Skin epidermis (tissue), 12 donors: ENCODE results near the gene BANP.

ENCODE experiments used
- H3K27ac ChIP-seq, 21 experiments: fragments of 200-600 bp; sonication (generic) in 11 of 21; one replicate each; pipeline ENCODE4 v1.5.0; 2020; ENCODE audit warnings: mild to moderate bottlenecking in 3 of 21, inconsistent platforms in 2 of 21, moderate library complexity in 2 of 21
- H3K4me3 ChIP-seq, 7 experiments: fragments of 200-600 bp; sonication (generic) in 2 of 7; one replicate each; pipeline ENCODE4 v1.5.0; 2020; ENCODE audit warnings: inconsistent platforms in 2 of 7, mild to moderate bottlenecking in 2 of 7, moderate library complexity in 1 of 7

The BANP gene

GRCh38 chr16:87946596-87947347, 4.5 kb upstream of the BANP start:
- H3K4me3 ChIP-seq, result no peak overlapping the region
- H3K27ac ChIP-seq, result no peak overlapping the region

DNA sequence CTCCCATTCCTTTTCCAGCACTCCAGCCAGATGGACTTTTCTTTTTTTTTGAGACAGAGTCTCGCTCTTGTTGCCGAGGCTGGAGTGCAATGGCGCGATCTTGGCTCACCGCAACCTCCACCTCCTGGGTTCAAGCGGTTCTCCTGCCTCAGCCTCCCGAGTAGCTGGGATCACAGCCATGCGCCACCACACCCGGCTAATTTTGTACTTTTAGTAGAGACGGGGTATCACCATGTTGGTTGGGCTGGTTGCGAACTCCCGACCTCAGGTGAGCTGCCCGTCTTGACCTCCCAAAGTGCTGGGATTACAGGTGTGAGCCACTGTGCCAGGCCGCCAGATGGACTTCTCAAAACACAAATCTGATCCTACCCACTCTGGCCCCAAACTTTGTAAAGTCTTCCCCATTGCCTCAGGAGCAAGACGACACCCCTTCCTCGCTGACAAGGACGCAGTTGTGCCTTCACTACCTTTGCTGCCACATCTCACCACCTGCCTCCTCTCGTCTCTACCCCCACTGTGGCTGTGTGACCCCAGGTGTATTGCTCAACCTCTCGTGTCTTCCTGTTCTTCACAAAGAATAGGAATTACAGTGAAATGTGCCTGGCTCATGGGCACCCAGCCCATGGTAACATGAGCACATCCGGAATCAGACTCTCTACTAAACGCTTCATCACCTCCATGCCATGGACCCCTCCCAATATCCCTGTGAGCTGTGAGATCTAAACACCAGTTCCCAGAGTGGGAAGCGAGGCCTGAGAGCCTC, 3.7 kb upstream of the BANP start:
- Histone ChIP-seq H3K4me3 (no peak overlapping the region), H3K27ac (peak overlapping the region in 7 of 21 experiments; percentile 1 to 69 (median 54))

DNA sequence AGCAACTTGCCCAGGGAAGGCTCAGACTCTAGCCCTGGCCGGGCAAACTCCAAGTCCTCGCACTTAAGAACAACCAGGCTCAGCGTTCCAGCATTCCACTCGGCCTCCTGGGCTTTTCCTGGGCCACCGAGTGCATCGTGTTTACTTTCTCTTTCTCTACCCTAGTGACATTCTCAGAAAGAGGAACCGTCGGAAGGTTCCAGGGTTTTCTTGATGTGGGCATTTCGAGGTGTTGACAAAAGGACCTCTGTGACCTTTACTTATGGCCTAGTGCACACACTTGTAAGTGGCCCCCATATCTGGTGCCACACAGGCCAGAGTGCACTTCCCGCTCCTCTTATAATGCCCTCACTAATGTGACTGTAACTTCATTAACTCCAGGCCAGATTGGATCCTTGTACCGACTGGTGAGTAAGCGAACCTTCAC, 3.1 kb upstream of the BANP start:
- peak overlapping the region in 9 of 21 experiments; percentile 1 to 69 (median 36) for H3K27ac ChIP-seq
- no peak overlapping the region for H3K4me3 ChIP-seq

DNA sequence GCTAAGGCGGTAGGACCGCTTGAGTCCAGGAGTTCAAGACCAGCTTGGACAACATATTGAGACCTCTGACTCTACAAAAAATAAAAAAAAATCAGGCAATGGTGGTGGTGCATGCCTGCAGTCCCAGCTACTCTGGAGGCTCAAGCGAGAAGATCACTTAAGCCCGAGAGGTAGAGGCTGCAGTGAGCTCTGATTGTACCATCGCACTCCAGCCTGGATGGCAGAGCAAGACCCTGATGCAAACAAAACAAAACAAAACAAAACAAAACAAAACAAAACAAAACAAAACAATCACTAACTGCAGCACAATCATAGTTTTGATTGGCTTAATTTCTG, 2.5 kb upstream of the BANP start:
- peak overlapping the region in 2 of 21 experiments; percentile 12 to 69 for H3K27ac ChIP-seq

GRCh38 chr16:87949071-87949744, 2.0 kb upstream of the BANP start:
- Histone ChIP-seq H3K4me3 (no peak overlapping the region), H3K27ac (no peak overlapping the region)

More for the DNA sequence above, 2.5 kb upstream of the BANP start:
- H3K4me3 ChIP-seq, result no peak overlapping the region

DNA sequence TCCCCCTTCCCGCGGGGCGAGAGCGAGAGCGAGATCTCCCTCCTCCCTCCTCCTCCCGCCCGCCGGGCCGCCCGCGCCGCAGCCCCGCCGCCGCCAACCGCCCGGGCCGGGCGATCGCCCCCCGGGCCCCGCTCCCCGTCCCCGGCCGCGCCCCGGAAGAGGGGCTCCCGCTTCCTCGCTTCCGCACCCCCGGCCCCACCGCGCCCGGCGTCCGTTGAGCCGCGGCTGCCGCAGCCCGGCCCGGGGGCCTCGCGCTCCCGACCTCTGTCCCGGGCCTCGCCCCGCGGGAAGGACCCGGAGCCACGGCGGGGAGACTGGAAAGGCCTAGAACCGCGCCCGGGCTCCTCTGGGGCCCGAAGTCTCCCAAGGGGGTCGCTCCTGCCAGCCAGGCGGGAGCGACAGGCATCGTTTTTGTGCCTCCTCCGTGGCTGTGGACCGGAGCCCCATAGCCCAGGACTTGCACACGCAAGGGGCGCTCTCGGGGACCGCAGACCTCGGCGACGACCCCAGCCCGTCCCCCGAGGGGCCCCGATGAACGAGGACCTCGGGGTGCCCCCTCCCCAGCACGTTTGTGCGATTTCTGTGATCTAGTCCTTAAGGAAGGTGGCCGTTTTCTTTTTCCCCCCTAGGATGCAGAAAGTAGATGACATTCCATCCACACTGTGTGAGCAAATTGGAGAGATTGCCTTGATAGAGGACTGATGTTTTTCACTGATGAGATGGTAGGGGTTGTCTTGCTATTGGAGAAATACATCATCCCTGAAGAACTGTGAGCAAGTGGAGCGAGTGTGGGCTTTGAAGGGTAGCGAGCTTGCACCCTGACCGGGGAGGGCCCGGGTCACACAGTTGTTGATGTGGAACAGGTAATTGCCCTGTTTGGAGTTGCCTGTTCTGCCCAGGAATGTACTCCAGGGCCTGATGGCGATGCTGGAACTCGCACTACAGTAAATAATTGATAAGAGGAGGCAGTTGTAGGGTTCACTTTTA, 611 bp downstream of the BANP start:
- peak overlapping the region; percentile 90 to 100 (median 99) for H3K27ac ChIP-seq
- peak overlapping the region; percentile 55 to 98 (median 88) for H3K4me3 ChIP-seq

- H3K4me3 ChIP-seq, result peak overlapping the region in 2 of 7 experiments; percentile 55 to 98
- peak overlapping the region in 17 of 21 experiments; percentile 54 to 100 (median 99) for H3K27ac ChIP-seq
Measured at GRCh38 chr16:87952751-87953150, 1.5 kb downstream of the BANP start.

DNA sequence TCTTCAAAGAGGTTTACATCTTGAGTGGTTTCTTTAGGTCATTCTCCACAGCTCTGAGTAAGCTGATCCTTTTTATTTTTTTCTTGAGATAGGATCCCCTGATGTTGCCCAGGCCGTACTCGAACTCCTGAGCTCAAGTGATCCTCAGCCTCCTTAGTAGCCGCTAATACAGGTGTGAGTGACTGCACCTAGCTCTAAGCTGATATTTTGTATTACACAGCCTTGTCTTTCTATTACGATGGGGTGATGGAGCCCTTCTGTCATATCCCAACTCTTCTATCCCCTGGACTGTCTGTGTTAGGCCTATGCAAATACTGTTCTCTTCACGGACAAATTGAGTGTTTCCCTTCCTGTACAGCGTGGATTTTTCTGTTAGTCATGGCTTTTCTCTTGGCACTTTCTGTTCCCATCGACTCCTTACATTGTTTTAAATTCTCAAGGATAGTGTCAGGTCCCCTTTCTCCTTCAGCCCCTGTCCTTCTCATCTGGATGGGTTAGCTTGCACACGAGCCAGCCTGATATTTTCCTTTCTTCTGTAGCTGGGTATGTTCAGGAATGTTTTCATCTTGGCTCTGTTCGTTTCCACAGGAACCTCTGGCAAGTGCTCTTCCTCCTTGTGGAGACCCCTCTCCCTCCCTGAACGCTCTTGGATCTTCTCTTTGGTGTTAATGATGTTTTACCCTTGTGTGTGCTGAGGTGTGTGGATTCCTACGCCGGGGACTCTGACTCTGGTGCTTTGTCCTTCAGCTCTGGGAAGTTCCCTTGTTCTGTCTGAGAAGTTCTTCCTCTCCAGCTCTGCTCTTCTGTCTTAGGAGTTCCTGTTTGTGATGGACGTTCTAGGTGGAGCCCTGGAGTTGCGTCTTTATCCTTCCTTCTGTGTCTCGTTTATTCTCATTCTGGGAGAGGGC, 2.3 kb downstream of the BANP start:
- peak overlapping the region in 20 of 21 experiments; percentile 38 to 100 (median 78) for H3K27ac ChIP-seq
- H3K4me3 ChIP-seq, result no peak overlapping the region

DNA sequence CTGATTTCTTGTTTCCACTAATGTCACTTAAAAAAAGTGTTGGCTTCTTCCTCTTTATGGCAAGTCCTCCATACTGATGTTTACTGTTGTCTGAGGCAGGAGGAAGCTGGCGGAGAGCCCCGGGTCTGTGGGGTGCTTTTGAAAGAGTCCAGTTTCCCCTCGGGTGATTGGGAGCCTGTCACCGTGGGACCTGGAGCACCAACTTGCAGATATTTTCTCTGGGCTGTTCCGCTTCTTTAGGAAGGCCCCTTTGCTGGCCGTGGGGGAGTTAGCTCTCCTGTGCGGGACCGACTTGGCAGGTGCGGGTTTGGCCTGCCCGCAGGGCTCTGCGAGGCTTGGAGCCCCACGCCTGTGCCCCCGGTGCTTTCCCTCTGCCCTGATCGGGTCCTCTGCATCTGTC, 3.1 kb downstream of the BANP start:
- H3K4me3 ChIP-seq, result no peak overlapping the region
- peak overlapping the region in 20 of 21 experiments; percentile 23 to 100 (median 78) for H3K27ac ChIP-seq

GRCh38 chr16:87954826-87955225, 3.6 kb downstream of the BANP start:
- Histone ChIP-seq H3K27ac (peak overlapping the region in 20 of 21 experiments; percentile 23 to 100 (median 78)), H3K4me3 (no peak overlapping the region)

DNA sequence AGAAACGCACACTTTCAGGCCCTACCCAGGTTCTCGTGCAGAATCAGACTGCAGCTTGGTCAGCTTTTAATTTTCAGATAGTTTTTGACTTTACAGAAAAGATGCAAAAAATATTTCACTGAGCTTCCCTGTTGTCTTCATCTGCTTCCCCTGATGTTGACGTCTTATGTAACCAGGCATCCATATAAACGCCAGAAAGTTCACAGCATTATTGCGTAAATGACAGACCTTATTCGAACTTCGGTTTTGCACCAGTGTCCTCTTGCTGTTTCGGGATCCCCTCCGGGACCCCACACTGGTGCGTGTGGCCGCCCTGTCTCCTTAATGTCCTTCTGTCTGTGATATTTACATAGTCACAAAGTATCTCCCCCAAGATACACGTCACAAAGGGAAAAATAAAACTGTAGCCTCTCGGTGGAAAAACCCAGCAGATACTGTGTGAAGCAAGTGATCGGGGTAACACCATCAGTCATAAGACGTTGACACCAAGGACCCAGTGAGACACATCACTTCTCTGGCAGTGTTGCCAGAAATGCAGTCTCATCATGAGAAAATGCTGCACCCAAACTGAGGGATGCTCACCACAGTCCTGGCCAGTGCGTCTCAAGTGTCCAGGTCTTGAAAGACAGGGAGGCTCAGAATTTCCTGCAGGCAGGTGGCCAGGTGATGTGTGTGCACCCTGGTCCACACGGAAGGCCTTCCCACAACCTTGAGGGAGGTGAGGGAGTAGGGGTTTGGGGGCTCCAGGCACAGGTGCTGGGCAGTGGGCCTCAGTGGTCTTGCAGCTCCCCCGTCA, 4.3 kb downstream of the BANP start:
- Histone ChIP-seq H3K4me3 (no peak overlapping the region), H3K27ac (peak overlapping the region in 19 of 21 experiments; percentile 23 to 100 (median 81))

GRCh38 chr16:87956098-87956364, 4.8 kb downstream of the BANP start:
- H3K27ac ChIP-seq, result peak overlapping the region in 19 of 21 experiments; percentile 15 to 100 (median 68)
- H3K4me3 ChIP-seq, result peak overlapping the region in 1 of 7 experiments; percentile 8

- Histone ChIP-seq H3K27ac (peak overlapping the region in 19 of 21 experiments; percentile 20 to 100 (median 72)), H3K4me3 (peak overlapping the region in 5 of 7 experiments; percentile 0 to 8 (median 5))
Measured at GRCh38 chr16:87956365-87957231, 5.4 kb downstream of the BANP start.

GRCh38 chr16:87957296-87958094, 6.3 kb downstream of the BANP start:
- H3K4me3 ChIP-seq, result peak overlapping the region in 3 of 7 experiments; percentile 4 to 8 (median 5)
- H3K27ac ChIP-seq, result peak overlapping the region in 14 of 21 experiments; percentile 44 to 100 (median 76)

- Histone ChIP-seq H3K4me3 (no peak overlapping the region), H3K27ac (no peak overlapping the region)
Measured at GRCh38 chr16:87958632-87959031, 7.4 kb downstream of the BANP start.
